ENCODE data around the gene CERS6. TPM values are rescaled to one million over a fixed set of nuclear protein-coding genes. Genes with fewer than 3 reads are reported as not detected.

The CERS6 gene
- total RNA-seq, 4 donors from 2014 or later: 17.6 to 31.1 (median 24.1) TPM

DNA sequence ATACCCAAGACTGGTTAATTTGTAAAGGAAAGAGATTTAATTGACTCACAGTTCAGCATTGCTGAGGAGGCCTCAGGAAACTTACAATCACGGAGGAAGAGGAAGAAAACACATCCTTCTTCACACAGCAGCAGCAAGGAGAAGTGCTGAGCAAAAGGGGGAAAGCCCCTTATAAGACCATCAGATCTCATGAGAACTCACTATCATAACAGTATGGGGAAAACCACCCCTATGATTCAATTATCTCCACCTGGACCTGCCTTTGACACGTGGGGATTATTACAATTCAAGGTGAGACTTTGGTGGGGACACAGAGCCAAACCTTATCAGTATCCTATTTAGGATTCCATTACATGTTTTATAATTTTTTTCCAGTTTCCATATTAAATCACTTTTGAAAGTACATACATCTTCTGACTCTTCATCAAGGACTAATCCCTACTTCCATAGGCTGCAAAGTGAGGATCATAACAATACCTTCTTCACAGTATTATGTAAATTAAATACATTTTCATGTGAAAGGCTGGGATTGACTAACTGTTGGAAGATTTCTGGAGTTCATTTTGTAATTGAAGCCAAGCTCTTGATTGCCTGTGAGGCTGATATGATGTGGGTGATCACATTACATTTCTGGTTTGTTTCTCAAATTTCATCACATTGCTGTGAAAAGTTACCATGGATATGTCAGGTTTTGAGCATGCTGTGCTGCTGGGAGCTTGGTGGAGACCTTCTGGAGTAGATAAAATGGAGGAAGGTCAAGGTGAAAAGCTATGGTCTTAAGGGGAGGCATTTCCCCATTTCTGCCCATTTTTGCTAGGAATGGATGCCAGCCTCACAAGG lies 31.7 kb upstream of the CERS6 start:
- no peaks in the 10 kb centered on the region for H3K27me3 ChIP-seq
- DNase-seq: no peak
- H3K9me3 ChIP-seq: no peaks in the 10 kb centered on the region
- 43 to 45% methylated on average over 2 of the region's 2 CpGs for whole genome bisulfite sequencing, 2 donors
- H3K4me3 ChIP-seq: no peak overlapping the region
- H3K36me3 ChIP-seq: no peaks in the 10 kb centered on the region
- no peak for TF ChIP-seq POLR2A (IDR thresholded peaks at IDR 0.05)
- TF ChIP-seq, protein P1, sequence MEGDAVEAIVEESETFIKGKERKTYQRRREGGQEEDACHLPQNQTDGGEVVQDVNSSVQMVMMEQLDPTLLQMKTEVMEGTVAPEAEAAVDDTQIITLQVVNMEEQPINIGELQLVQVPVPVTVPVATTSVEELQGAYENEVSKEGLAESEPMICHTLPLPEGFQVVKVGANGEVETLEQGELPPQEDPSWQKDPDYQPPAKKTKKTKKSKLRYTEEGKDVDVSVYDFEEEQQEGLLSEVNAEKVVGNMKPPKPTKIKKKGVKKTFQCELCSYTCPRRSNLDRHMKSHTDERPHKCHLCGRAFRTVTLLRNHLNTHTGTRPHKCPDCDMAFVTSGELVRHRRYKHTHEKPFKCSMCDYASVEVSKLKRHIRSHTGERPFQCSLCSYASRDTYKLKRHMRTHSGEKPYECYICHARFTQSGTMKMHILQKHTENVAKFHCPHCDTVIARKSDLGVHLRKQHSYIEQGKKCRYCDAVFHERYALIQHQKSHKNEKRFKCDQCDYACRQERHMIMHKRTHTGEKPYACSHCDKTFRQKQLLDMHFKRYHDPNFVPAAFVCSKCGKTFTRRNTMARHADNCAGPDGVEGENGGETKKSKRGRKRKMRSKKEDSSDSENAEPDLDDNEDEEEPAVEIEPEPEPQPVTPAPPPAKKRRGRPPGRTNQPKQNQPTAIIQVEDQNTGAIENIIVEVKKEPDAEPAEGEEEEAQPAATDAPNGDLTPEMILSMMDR (IDR thresholded peaks at IDR 0.05): no peak
- no peak overlapping the region for H3K27ac ChIP-seq
- intact Hi-C loops (cut with DNase I): no loop called here
- H3K4me1 ChIP-seq: no peaks in the 10 kb centered on the region

DNA sequence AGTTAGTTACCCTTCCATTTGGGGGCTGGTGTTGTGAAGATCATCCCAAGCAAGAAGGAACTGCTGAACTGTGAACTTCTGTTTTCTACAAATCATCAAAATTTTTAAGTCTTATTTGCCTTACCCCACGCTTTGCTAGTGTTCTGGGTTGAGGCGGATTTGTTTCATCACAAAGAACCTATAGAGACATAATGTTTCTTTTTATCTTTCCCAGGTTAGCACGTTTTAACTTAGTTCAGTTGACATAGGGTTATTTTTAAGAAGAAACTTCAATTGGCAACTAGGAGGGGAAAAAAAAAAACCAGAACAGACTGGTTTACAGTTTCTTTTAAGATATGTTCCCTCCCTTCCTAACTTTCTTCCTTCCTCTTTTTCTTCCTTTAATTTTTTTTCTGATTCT lies 31.1 kb upstream of the CERS6 start:
- Histone ChIP-seq H3K9me3 (no peaks in the 10 kb centered on the region), H3K27ac (no peak overlapping the region), H3K4me3 (no peak overlapping the region), H3K27me3 (no peaks in the 10 kb centered on the region), H3K4me1 (no peaks in the 10 kb centered on the region), H3K36me3 (no peaks in the 10 kb centered on the region)
- DNase-seq: no peak
- intact Hi-C loops (cut with DNase I): no loop called here
- WGBS, 2 donors: 77 to 87% methylated on average over 3 of the region's 3 CpGs
- no peak for TF ChIP-seq POLR2A (IDR thresholded peaks at IDR 0.05)
- TF ChIP-seq, protein P1 (IDR thresholded peaks at IDR 0.05): no peak

DNA sequence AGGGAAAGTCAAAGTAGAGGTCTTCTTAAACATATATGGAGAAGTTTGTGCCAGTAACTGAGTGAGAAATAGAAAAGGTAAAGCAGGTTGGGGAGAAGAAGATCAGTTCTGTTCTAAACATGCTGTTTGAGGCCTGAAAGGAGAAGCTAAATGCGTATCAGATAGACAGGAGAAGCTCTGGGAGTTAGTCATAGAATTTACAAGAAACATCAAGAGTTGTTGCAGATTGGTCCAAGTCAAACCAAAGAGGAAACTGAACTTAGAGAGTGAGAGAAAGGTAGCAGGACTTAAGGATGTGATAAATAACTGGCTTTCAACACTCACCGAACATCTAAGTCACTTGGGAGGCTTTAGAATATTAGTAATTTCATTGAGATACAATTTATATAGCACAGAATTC lies 29.2 kb upstream of the CERS6 start:
- no peak for DNase-seq
- no peaks in the 10 kb centered on the region for H3K9me3 ChIP-seq
- intact Hi-C loops (cut with DNase I): no loop called here
- no peak for TF ChIP-seq POLR2A (IDR thresholded peaks at IDR 0.05)
- TF ChIP-seq, protein P1 (IDR thresholded peaks at IDR 0.05): no peak
- no peaks in the 10 kb centered on the region for H3K4me1 ChIP-seq
- no peak overlapping the region for H3K4me3 ChIP-seq
- H3K27ac ChIP-seq: no peak overlapping the region
- WGBS, 2 donors: 90 to 94% methylated on average over 2 of the region's 2 CpGs
- H3K27me3 ChIP-seq: no peaks in the 10 kb centered on the region
- H3K36me3 ChIP-seq: no peaks in the 10 kb centered on the region

DNA sequence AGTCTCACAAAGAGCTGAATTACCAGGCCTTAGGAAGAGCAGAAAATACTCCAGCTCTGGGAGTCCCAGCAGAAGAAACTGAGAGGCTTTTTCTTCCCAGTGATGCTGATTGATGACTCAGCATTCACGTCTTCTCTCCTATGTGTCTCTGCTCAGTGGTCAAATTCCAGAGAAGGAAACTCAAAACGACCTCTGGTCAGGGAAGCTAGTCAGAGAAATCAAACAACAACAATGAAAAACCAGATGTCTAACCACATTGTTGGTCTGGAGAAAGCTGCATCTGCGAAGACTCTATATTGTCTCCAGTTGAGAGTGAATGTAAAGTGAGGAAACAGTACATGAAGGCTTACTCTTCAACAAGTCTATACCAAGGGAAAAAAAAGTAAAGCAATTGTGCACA lies 28.6 kb upstream of the CERS6 start:
- Histone ChIP-seq H3K36me3 (no peaks in the 10 kb centered on the region), H3K27ac (no peak overlapping the region), H3K4me3 (no peak overlapping the region), H3K27me3 (no peaks in the 10 kb centered on the region), H3K9me3 (no peaks in the 10 kb centered on the region), H3K4me1 (no peaks in the 10 kb centered on the region)
- DNase-seq: no peak
- WGBS, 2 donors: 30 to 50% methylated on average over 3 of the region's 3 CpGs
- no peak for TF ChIP-seq POLR2A (IDR thresholded peaks at IDR 0.05)
- TF ChIP-seq, protein P1 (IDR thresholded peaks at IDR 0.05): no peak
- intact Hi-C loops (cut with DNase I): no loop called here

DNA sequence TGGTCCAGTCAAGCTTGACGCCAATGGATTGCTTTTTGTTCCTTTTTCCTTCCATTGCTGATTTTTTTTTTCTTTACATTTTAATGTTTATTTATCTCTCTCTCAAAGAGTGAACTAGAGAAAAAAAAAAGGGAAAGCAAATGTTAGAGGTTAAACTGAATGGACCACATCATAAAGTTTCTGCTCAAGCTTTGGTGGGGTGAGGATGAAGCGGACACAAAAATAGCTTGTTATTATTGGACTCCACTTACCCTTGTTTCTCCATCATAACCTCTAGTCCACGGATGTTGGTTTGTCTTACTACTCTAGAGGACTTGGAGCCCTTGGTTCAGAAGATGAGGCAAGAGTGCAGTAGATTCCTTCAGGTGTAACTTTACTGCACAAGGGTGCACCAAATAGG lies 27.6 kb upstream of the CERS6 start:
- Histone ChIP-seq H3K4me1 (no peaks in the 10 kb centered on the region), H3K36me3 (no peaks in the 10 kb centered on the region), H3K27me3 (no peaks in the 10 kb centered on the region), H3K4me3 (no peak overlapping the region), H3K9me3 (no peaks in the 10 kb centered on the region), H3K27ac (no peak overlapping the region)
- WGBS, 2 donors: 83 to 86% methylated on average over 3 of the region's 3 CpGs
- DNase-seq: no peak
- intact Hi-C loops (cut with DNase I): no loop called here
- TF ChIP-seq POLR2A (IDR thresholded peaks at IDR 0.05): no peak
- TF ChIP-seq, protein P1 (IDR thresholded peaks at IDR 0.05): no peak

All from esophagus squamous epithelium (tissue), 5 donors.